Superior temporal gyrus (tissue), 1 donor: ENCODE results near the gene GCHFR.
A peak's percentile ranks its signal among the peaks of the same experiment; 100 is the strongest.

Source experiments
- DNase-seq: peaks from one replicate; pipeline ENCODE4 v3.0.0-alpha.2; 2016; ENCODE audit errors: extremely low spot score

GCHFR gene

GRCh38 chr15:40808861-40809450, 45.1 kb downstream of the GCHFR start:
- no peak for DNase-seq

- no peak for DNase-seq
Measured at GRCh38 chr15:40812721-40813425, 49.0 kb downstream of the GCHFR start.

GRCh38 chr15:40815042-40815698, 51.3 kb downstream of the GCHFR start:
- peak; percentile 32 for DNase-seq
